KBM-7 (cell line): ENCODE data around the gene IL31RA.

Source experiments
- DNase-seq: peaks from one replicate; pipeline ENCODE4 v3.0.0-alpha.2; 2015
- in situ Hi-C: fragments of 300-500 bp; cut with MboI; formaldehyde crosslinking; loops from 2 replicates; pipeline ENCODE4 v1.14.3; 2020; ENCODE audit warnings: low sequenced_read_pairs, low pct_unique_long_range_greater_than_20kb, mixed read lengths

The IL31RA gene

DNA sequence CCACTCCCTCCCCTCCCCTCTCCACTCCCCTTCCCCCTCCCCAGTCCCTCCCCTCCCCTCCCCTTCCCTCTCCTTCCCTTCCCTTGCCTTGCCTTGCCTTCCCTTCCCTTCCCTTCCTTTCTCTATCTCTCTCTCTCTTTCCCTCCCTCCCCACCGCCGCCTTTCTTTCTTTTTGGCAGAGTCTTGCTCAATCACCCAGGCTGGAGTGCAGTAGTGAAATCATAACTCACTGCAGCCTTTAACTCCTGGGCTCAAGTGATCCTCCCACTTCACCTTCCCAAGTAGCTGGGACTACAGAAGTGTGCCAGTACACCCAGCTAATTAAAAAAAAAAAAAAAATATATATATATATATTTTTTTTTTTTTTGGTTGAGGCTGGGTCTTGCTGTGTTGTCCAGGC, 45.5 kb downstream of the IL31RA start:
- DNase-seq = no peak
- in situ Hi-C loops = no loop called here

DNA sequence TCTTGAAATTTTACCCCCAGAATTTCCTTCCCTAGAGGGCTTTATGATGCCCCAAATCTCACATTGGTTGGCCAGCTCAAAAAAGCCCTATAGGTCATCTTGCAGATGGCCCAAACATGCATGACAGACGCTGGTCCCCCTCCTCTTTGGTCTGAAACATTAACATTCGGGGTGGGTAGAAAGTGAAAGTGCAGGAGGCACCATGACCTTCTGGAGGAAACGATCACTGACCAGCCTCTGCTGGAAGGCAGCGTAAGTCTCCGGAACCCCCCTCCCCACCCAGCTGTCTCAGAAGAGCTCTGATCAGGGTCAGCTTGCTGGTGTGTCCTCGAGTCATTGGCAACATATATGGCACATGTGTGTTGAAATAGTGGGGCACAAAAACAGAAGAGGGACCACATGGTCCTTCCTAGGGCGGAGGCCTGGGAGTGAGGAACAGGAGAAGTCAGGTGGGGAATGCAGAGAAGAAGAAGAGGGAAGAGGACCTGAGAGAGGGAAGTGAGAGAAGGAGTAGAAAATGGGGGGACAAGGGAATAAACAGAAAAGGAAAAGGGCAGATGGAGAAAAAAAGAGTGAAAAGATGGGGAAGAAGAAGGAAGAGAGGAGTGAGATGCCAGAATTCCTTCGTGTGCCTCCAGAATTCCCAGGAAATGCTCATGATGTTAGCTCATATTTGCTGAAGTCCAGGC, 46.2 kb downstream of the IL31RA start:
- in situ Hi-C loops = no loop called here
- DNase-seq = no peak

DNA sequence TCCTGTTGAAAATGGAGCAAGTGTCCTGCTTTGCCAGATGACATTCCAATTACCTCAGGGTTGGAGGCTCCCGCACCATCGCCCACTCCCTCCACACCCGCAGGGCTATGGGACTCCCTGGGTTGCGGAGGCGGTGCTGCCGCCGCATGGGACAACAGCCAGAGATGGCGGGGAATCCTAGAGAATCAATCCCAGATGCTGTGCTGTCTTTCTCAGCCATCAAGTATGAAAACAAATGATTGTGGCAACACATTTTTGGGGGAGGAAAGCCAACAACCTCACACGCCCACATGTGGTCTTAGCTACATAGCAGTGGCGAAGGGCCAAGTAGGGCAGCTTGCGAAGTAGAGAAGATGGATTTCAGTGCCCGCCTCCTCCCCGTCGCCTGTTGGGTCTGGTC, 46.7 kb downstream of the IL31RA start:
- no peak for DNase-seq
- in situ Hi-C loops = no loop called here

DNA sequence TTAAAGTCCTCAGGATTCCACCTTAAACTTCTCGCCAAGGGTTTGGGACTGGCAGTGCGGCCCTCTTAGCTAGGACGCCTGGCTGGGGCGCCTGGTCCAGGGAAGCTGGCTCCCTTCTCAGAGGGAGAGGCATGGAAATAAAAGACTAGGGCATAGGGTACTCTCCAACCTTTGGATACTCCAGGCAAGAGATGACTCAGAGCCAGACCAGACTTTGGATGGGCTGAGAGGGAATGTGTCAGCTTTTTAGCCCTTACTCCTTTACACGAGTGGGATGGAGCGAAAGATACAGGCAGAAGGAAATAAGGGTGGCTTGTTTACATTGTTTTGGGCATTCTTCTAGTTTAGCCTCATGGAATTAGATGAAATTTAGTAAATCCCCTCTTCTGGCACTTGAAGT, 48.2 kb downstream of the IL31RA start:
- no peak for DNase-seq
- in situ Hi-C loops = no loop called here

DNA sequence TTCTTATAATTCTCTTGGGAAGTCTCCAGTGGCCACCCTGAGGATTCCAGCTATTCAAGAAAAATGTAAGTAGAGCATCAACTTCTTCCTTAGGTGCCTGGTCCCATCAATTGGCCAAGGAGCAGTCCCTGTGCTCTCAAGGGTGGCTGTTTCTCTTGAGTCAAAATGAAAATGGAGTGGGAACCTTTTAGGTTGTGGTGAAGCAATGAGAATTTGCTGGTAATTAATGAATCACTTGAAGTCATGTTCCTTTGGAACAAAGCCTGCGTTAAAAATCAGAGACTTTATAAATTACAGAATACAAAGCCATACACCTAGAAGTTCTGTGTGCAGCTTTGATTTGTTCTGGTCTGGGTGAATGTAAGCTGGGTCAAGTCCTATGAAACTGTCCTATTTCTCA, 48.9 kb downstream of the IL31RA start:
- in situ Hi-C loops = loop anchor here (25.0 kb wide), 1 partner anchor 713 kb away; no protein-coding TSS in a partner anchor
- DNase-seq = no peak

DNA sequence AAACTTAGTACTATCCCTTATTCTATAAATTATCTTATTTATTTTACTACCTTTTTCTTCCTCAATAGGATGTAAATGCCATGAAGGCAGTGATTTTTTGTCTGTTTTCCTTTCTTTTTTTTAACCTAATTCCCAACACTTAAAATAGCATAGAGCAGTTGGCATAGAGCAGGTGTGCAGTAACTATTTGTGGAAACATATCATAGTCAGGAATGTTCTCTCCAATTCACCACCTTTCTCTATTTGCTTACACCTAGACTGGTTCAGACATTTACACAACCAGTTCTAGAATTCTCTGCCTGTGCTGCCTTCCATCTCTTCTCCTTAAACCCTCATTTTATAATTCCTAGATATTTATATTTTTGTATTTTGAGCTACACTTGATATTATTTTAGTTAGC, 49.6 kb downstream of the IL31RA start:
- in situ Hi-C loops = loop anchor here (25.0 kb wide), 1 partner anchor 713 kb away; no protein-coding TSS in a partner anchor
- no peak for DNase-seq

DNA sequence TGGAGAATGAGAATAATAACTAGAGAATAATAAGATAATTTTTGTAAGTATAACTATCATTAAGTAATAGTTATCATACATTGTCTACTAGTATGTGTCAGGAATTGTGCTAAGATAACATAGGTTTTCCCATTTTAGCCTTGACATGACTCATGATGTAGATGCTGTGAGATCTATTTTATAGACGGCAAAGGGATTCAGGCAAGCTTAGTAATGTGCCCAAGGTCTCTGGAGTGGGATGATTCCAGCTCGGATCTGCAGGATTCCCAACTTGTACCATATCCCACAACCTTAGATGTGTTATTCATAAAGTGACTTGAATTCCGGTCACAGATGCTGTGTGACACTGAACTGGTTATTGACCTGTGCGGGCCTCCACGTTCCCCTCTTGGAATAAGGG, 51.5 kb downstream of the IL31RA start:
- in situ Hi-C loops = loop anchor here (25.0 kb wide), 1 partner anchor 715 kb away; no protein-coding TSS in a partner anchor

DNA sequence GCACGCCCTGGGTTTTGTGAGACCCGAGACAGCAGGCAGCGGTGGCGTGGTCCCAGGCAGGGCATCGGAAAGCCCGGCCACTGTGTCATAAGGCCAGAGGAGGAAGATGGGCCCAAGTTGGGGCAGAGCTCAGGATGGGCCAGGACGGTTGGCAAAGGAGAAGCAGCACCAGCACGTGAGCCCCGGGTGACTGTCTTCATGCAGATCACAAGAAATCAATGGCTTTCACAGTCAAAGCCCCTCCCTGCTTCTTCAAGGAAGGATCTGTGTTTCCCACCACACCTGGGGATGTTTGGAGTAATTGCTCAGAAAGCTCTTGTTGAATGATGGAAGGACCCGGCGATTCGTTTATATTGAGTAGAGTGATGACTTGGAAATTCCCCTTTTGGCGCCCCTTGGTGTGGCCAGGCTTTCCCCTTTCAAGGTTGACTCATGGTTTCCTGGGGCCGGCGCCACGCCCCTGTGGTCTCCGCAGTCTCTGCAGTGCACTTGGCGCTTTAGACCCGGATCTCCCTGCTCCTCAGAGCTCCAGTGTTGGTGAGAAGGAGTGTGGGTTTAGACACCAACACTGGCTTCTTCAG, 52.1 kb downstream of the IL31RA start:
- peak; percentile 48 for DNase-seq
- in situ Hi-C loops = loop anchor here (25.0 kb wide), 1 partner anchor 716 kb away; no protein-coding TSS in a partner anchor

More for the DNA sequence above, 51.5 kb downstream of the IL31RA start:
- DNase-seq = no peak

DNA sequence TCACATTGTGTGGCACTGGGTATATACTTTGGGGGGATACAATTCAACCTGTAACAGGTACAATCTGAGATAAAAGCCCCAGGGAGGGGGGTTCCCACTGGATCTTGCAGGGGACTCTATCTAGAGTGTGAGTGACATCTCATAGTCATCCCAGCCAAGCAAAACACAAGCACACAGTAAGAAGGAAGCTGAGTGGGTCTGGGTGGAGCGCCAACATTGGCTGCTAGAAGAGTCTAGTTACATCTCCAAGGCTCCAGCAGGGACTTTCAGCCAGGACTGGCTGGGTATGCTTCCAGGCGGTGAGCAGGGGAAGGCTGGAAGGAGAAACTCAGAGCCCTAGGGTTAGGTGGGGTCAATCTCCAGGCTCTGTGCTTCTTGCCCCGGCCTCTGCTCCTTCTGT, 53.0 kb downstream of the IL31RA start:
- in situ Hi-C loops = loop anchor here (25.0 kb wide), 1 partner anchor 717 kb away; no protein-coding TSS in a partner anchor
- DNase-seq = no peak

DNA sequence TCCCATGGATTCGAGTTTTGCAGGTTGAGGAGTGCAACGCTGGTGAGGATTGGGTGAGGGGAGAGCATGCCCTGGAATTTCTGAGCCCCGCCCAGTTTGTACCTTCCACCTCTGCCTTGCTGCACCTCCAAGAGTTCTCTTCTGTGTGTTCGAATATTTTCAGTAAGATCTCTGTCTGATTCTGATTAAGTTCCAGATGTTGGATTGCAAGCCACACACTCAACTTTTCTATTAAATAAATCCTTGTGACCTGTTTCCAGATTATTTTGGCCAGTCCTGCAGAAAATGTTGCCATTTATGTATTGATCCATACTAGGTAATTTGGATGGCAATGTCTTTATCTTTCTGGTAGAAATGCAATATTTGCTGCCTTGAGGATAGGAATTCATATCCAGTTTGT, 54.1 kb downstream of the IL31RA start:
- in situ Hi-C loops = loop anchor here (25.0 kb wide), 1 partner anchor 718 kb away; no protein-coding TSS in a partner anchor
- no peak for DNase-seq

DNA sequence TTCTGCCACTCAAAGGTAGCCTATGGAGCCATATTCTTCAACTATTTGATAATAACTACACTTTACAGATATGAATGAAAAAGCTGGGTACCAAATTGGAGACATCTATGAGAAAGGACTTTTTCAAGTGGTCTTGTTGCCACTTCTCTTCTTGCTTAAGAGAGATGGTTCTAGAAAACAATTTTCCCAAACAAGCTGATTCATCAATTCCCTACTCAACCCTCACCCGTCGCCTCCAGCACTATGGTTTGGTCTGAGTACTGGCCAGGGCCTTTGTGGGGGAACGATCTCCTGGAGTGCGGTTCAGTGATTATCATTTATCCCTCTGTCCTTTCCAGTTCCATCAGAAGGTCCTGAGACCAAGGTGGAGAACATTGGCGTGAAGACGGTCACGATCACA, 56.8 kb downstream of the IL31RA start:
- no peak for DNase-seq
- in situ Hi-C loops = loop anchor here (25.0 kb wide), 1 partner anchor 721 kb away; no protein-coding TSS in a partner anchor

DNA sequence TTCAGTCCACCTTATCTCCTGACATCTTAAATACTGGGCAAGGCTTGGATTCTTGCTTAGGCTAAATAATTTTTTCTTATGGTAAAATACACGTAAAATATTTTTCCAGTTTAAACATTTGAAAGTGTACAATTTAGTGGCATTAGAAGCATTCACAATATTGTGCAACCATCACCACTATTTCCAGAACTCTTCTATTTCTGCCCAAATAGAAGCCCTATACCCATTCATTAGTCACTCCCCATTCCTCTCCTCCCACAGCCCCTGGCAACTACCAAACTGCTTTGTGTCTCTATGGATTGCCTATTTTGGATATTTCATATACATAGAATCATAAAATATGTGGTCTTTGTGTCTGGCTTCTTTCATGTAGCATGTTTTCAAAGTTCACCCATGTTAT, 57.6 kb downstream of the IL31RA start:
- DNase-seq = no peak
- in situ Hi-C loops = loop anchor here (25.0 kb wide), 1 partner anchor 722 kb away; no protein-coding TSS in a partner anchor

DNA sequence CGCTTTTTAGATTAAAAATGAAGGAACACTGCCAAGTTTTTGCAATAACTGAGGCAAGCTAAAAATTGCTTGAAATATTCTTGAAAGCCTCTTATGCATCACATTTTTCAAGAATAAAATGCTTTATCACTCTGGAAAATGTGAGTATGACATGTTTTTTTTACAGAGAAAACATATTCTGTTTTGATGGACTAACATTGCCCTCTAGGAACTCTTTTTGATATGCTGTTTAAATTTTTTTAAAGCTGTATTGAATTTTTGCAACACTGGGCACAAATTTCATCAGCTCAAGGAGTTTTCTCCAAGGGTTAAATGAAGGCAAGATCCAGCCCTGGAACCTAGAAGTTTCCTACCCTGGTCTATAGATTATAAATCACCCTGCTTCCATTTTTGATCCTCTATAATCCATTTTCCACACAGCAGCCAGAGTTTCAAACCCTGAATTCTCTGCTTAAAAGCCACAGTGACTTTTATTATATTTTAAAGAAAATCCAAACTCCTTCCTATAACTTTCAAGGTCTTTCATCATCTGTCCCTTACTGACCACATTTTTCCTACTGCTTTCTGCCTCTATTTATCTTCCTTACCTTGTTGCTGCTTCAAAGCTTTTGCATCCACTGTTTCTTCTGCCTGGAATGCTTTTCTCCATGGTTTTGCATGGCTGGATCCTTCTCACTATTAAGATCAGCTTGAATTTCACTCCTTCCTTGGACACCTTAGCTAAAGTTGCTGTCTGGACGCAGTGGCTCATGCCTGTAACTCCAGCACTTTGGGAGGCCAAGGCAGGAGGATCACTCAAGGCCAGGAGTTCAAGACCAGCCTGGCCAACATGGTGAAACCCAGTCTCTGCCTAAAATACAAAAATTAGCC, 60.9 kb downstream of the IL31RA start:
- in situ Hi-C loops = loop anchor here (25.0 kb wide), 1 partner anchor 725 kb away; no protein-coding TSS in a partner anchor
- no peak for DNase-seq

DNA sequence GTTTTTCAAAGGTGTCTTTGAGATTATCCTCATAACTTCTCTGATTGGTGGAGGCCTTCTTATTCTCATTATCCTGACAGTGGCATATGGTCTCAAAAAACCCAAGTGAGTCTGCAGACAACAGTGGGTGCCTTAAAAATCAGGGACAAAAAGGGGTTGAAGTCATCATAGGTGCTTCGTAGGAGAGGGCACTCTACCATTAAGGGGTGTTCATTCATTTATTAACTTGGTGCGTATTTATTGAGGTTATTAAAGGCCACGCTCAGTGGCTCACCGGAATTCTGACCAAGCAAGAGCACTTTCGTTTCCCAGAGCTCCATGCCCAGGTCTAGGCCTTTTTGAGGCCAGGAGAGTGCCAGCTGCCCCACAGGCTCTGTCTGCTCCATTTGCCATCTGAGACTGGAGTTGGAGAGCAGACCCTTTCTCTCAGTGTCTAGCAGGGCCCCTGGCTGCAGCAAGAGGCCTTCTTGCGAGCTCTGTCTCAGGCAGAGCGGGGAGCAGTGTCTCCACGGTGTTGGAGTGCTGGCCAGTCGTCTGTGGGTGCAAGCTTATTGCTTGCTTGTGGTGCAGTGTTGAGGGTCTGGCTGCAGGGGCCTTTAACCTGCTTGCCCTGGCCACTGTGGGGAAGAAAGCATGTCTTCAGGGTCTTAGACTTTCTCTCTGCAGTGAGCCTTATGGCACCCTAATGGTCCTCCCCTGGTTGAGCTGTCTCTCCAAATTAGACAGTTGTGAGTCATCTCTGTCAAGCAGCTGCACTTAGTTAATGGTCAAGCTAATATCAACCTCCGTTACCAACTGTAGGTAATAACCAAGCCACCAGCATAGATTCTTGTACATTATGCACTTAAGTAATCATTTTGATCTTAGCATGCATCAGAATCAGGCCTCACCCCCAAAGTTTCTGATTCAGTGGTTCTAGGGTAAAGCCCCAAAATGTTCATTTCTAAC, 62.6 kb downstream of the IL31RA start:
- DNase-seq = no peak
- in situ Hi-C loops = loop anchor here (25.0 kb wide), 1 partner anchor 726 kb away; no protein-coding TSS in a partner anchor

DNA sequence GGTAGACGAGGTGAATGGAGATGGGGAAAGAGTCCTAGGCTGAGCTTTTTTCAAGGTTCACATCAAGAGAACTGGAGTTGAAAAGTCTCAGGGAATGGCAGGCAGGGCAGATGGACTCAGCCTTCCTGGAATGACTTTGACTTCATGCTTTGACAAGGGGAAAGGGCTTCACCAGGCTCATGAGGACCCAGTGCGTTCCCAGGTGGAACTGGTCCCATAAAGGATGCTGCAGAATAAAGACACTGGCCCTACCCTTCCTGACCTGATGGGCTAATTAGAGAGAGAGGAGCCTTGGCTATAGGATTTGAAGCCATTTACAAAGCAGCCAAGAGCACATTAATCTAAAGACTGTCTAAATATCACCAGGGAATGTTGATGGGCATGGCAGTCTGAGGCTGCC, 63.8 kb downstream of the IL31RA start:
- in situ Hi-C loops = loop anchor here (25.0 kb wide), 1 partner anchor 728 kb away; no protein-coding TSS in a partner anchor
- DNase-seq = no peak

DNA sequence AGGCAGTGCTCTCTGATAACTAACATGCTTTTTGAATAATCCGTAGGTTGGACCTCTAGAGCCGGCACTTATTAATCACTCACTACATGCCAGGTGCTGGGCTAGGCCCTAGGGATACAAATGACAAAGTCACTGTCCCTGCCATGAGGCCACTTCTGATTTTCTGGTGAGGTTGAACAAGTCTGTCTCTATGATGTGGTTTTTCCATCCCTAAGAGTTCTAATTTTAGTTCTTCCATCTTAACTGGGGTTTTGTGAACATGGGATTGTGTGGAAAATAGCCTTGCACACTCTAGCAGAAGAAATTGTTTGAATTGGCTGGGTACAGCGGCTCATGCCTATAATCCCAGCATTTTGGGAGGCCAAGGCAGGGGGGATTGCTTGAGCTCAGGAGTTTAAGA, 64.6 kb downstream of the IL31RA start:
- no peak for DNase-seq
- in situ Hi-C loops = loop anchor here (25.0 kb wide), 1 partner anchor 728 kb away; no protein-coding TSS in a partner anchor

DNA sequence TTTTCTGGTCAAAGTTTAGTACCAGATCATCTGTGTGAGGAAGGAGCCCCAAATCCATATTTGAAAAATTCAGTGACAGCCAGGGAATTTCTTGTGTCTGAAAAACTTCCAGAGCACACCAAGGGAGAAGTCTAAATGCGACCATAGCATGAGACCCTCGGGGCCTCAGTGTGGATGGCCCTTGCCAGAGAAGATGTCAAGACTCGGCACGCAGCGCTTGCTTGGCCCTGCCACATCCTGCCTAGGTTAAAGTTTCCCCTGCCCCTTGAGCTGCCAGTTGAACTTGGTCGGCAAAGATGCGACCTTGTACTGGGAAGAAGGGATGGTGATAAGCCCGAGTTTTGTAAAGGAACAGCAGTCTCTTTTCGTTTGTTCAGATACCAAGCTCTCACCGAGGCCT, 65.8 kb downstream of the IL31RA start:
- DNase-seq = no peak
- in situ Hi-C loops = loop anchor here (25.0 kb wide), 1 partner anchor 730 kb away; no protein-coding TSS in a partner anchor

DNA sequence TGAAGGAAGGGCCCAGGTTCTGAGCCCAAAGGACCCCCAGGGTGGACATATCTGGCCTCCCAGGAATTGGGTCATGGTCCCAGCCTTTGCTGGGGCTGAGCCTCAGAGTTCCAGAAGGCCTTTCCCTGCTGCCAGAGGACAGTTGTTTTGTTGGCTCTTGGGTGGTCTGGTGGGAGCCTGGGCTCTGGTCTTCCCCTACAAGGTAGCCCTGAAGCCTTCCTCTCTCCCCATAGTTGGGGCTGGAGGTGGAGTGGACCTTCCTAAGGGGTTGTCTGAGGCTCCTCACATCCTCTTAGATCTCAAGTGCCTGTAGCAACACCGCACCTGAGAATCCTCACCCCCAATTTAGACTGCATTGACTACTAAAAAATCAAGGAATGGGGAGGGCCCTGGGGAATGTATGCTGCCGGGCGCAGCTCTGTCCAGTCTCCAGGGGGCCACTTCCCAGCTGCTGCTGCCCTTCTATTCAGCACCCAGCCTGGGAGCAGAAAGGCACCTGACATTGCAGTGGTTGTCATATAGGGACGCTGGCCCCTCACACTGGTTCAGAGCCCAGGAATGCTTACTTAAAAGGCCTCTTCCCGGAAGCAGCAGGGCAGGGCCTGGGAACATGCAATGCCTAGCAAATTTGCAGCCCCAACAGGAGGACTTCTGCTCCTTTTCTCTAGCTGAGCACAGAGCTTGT, 66.4 kb downstream of the IL31RA start:
- in situ Hi-C loops = loop anchor here (25.0 kb wide), 1 partner anchor 730 kb away; no protein-coding TSS in a partner anchor
- DNase-seq = no peak
